AG08396 (cell line): ENCODE results near the gene COL16A1.

Source experiments
- DNase-seq: peaks from one replicate; pipeline ENCODE4 v3.0.0; 2012; ENCODE audit warnings: low spot score, mixed read lengths

The COL16A1 gene

GRCh38 chr1:31683997-31684396 lies 19.8 kb downstream of the COL16A1 start:
- no peak for DNase-seq

GRCh38 chr1:31681415-31681814 lies 22.4 kb downstream of the COL16A1 start:
- DNase-seq, result no peak

GRCh38 chr1:31679676-31680230 lies 24.1 kb downstream of the COL16A1 start:
- DNase-seq, result no peak

GRCh38 chr1:31679091-31679490 lies 24.7 kb downstream of the COL16A1 start:
- no peak for DNase-seq

- no peak for DNase-seq
Observed at GRCh38 chr1:31678681-31679080, 25.1 kb downstream of the COL16A1 start.

GRCh38 chr1:31677949-31678348 lies 25.9 kb downstream of the COL16A1 start:
- no peak for DNase-seq

- DNase-seq, result no peak
Observed at GRCh38 chr1:31677401-31677800, 26.4 kb downstream of the COL16A1 start.

GRCh38 chr1:31675756-31676155 lies 28.1 kb downstream of the COL16A1 start:
- DNase-seq, result no peak

- no peak for DNase-seq
Observed at GRCh38 chr1:31675161-31675560, 28.7 kb downstream of the COL16A1 start.

- DNase-seq, result no peak
Observed at GRCh38 chr1:31674626-31675025, 29.2 kb downstream of the COL16A1 start.

- no peak for DNase-seq
Observed at GRCh38 chr1:31673433-31673832, 30.4 kb downstream of the COL16A1 start.

GRCh38 chr1:31672986-31673385 lies 30.8 kb downstream of the COL16A1 start:
- DNase-seq, result no peak

GRCh38 chr1:31671561-31672201 lies 32.1 kb downstream of the COL16A1 start:
- no peak for DNase-seq

GRCh38 chr1:31671147-31671546 lies 32.7 kb downstream of the COL16A1 start:
- no peak for DNase-seq

- no peak for DNase-seq
Observed at GRCh38 chr1:31670593-31670964, 33.2 kb downstream of the COL16A1 start.

GRCh38 chr1:31669786-31670592 lies 33.8 kb downstream of the COL16A1 start:
- DNase-seq, result peak; percentile 35

GRCh38 chr1:31669433-31669785 lies 34.4 kb downstream of the COL16A1 start:
- no peak for DNase-seq

GRCh38 chr1:31668303-31668883 lies 35.4 kb downstream of the COL16A1 start:
- DNase-seq, result no peak

- DNase-seq, result no peak
Observed at GRCh38 chr1:31667065-31667785, 36.6 kb downstream of the COL16A1 start.

GRCh38 chr1:31666263-31666963 lies 37.4 kb downstream of the COL16A1 start:
- peak; percentile 35 for DNase-seq

GRCh38 chr1:31665234-31665878 lies 38.5 kb downstream of the COL16A1 start:
- DNase-seq, result no peak
